Dedifferentiated amniotic fluid mesenchymal stem cell (primary cell): ENCODE results near the gene SYT7.
"Not testable (repeated sequence)": the region's sequence is repeated elsewhere in the genome, so short reads cannot be mapped to it uniquely, and the experiment has no call there.

Experiments
- DNase-seq: peaks from one replicate; pipeline ENCODE4 v3.0.0-alpha.2; 2016; ENCODE audit errors: extremely low spot score

The SYT7 gene

GRCh38 chr11:61476371-61476770 lies 104.5 kb downstream of the SYT7 start:
- DNase-seq = no peak

DNA sequence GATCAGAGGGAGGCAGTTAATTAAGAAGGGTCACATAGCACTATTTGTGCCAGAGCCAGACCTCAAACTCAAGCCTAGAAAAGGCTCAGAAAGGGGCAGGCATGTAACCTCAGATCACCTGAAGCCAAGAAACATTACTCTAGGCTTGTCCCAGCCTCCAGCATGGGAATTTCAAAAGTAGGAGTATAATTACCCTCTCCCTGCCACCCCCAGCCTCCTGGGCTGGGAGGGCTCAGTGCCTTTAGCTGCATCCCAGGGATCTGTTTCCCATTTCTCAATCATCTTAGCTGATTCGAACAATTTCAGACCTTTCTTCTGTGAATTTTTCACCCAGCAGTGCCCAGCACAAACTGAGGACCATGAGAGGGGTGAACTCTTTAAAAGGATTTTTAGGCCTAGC lies 105.4 kb downstream of the SYT7 start:
- DNase-seq = no peak

GRCh38 chr11:61474013-61474643 lies 106.7 kb downstream of the SYT7 start:
- no peak for DNase-seq

DNA sequence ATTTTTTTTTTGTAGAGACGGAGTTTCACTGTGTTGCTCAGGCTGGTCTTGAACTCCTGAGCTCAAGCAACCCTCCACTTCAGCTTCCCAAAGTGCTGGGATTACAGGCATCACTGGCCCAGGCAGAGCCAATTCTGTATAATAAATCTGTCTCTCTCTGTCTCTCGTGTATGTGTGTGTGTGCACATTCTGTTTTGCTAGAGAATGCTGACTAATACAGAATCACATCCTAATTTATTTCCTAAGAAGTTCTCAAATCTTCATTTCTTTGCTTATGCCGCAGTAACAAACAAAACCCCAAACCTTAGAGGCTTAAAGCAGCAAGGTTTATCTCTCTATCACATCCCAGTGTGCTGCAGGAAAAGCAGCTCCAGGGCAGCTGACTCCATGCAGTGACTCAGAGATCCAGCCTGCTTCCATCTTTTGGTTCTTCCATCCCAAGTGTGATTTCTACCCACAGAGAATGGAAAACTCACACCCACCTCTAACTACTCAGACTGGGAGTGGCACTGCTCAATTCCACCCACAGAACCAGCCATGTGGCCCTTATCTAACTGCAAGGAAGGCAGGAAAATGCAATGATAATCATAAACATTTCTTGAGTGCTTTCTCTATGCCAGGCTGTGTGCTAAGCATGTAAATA lies 107.4 kb downstream of the SYT7 start:
- peak; percentile 14 for DNase-seq

GRCh38 chr11:61472868-61473267 lies 108.0 kb downstream of the SYT7 start:
- DNase-seq = no peak

DNA sequence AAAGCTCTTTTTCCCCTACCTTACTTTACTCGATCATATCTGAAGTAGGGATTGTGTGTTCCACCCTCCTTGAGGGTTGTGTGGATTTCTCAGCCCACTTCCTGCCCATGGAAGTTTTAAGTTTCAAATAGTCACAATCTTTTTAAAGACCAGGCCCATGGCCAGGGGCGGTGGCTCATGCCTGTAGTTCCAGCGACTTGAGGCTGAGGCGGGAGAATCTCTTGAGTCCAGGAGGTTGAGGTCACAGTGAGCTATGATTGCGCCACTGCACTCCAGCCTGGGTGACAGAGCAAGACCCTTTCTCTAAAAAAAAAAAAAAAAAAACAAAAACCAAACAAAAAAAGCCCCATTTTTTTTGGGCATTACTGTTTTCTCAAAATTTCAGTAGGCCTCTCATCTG lies 108.6 kb downstream of the SYT7 start:
- no peak for DNase-seq

DNA sequence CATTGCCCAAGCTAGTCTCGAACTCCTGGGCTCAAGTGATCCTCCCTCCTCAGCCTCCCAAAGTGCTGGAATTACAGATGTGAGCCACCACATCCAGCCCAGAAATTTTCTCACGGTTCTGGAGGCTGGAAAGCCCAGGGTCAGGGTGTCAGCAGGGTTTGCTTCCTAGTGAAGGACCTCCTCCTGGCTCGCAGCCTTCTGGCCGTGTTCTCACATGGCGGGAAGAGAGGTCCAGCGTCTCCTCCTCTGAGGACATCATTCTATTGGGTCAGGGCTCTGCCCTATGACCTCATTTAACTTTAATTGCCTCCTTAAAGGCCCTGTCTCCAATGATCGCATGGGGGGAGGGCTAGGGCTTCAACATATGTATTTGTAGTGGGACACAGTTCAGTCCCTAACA lies 112.9 kb downstream of the SYT7 start:
- DNase-seq = no peak

- not testable (repeated sequence) for DNase-seq
Observed at GRCh38 chr11:61467602-61468001, 113.3 kb downstream of the SYT7 start.
